Testis (tissue), 3 donors: ENCODE measurements around the gene TMEM203. TPM values are rescaled to one million over a fixed set of nuclear protein-coding genes. Genes with fewer than 3 reads are reported as not detected.
A peak's percentile ranks its signal among the peaks of the same experiment; 100 is the strongest.

Experiments
- DNase-seq: peaks from one replicate; pipeline ENCODE4 v3.0.0-alpha.2; 2019
- H3K27ac ChIP-seq, 2 donors: fragments of 200-600 bp; sonication (generic); one replicate each; pipeline ENCODE4 v1.5.1; 2019
- H3K27me3 ChIP-seq: fragments of 200-600 bp; sonication (generic); one replicate; pipeline ENCODE4 v1.5.1; 2019
- H3K36me3 ChIP-seq: fragments of 200-600 bp; sonication (generic); one replicate; pipeline ENCODE4 v1.5.1; 2017; ENCODE audit warnings: low read depth; ENCODE audit errors: missing control alignments
- H3K4me1 ChIP-seq: fragments of 200-600 bp; sonication (generic); one replicate; pipeline ENCODE4 v1.5.1; 2019
- H3K4me3 ChIP-seq, 2 donors: fragments of 200-600 bp; sonication (generic); one replicate each; pipeline ENCODE4 v1.5.1; 2017 to 2019
- H3K9me3 ChIP-seq: fragments of 200-600 bp; sonication (generic); one replicate; pipeline ENCODE4 v1.5.1; 2017
- POLR2A ChIP-seq: fragments of 450-650 bp; IDR thresholded peaks from one replicate; pipeline ENCODE4 v1.6.1; 2017; ENCODE audit warnings: antibody characterized with exemption, mild to moderate bottlenecking, moderate library complexity
- WGBS, 2 donors: methylation state at CpG; one replicate each; pipeline ENCODE4 v1.1.5; 2018; 5-methylcytosine and 5-hydroxymethylcytosine counted together
- intact Hi-C: fragments of 100-400 bp; cut with DNase I; formaldehyde crosslinking; loops from one replicate; pipeline ENCODE4 v1.15.1; 2023; ENCODE audit warnings: low total_unique reads
- polyA plus RNA-seq: library from polyadenylated mRNA; stranded (reverse); fragments of 350-450 nt; fragmentation: Illumina TruSeq; extraction: RNeasy Lipid Tissue Mini Kit (QIAGEN cat#74804); gene quantifications from one replicate; pipeline ENCODE4 v1.2.3, GENCODE V29; 2014; ENCODE audit warnings: low read depth, low replicate concordance; ENCODE audit not compliant: insufficient read depth
- total RNA-seq, 2 donors: library from RNA; depleted of rRNA; stranded (reverse); fragments of >200 nt; gene quantifications; one replicate each; pipeline ENCODE4 v1.2.3, GENCODE V29; 2016
- TF ChIP-seq, protein P1 (sequence below), 3 experiments: fragments of 450-650 bp in 2 of 3; fragments of 200-600 bp in 1 of 3; sonication (generic) in 1 of 3; IDR thresholded peaks; one replicate each; pipeline ENCODE4 v1.5.1; 2016 to 2019; ENCODE audit warnings: antibody characterized with exemption in 3 of 3, mild to moderate bottlenecking in 2 of 3, moderate library complexity in 1 of 3

The TMEM203 gene
- total and polyA plus RNA-seq, 3 donors from 2014 or later = 36.3 to 51.2 (median 48.0) TPM

DNA sequence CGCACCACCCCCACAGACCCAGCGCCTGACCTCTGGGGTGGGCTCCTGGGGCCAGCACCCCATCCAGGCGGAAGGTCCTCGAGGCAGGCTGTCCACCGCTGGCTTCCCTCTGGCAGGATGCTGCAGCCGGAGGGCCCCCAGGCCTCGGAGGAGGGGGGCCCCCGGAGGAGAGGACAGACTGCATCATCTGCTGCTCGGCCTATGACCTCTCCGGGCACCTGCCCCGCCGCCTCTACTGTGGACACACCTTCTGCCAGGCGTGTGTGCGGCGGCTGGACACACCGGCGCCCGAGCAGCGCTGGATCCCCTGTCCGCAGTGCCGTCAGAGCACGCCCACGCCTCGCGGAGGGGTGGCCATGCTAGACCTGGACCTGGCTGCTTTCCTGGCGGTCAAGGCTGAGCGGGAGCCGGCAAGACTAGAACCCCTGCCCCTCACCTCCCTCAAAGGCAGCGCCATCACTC is 23.1 kb upstream of the TMEM203 start:
- Histone ChIP-seq H3K9me3 (no peaks in the 10 kb centered on the region), H3K27ac (no peak overlapping the region), H3K36me3 (no peaks in the 10 kb centered on the region), H3K27me3 (no peaks in the 10 kb centered on the region), H3K4me3 (no peak overlapping the region), H3K4me1 (peaks cover 15% of the 10 kb centered on the region)
- TF ChIP-seq POLR2A = no peak
- TF ChIP-seq, protein P1, sequence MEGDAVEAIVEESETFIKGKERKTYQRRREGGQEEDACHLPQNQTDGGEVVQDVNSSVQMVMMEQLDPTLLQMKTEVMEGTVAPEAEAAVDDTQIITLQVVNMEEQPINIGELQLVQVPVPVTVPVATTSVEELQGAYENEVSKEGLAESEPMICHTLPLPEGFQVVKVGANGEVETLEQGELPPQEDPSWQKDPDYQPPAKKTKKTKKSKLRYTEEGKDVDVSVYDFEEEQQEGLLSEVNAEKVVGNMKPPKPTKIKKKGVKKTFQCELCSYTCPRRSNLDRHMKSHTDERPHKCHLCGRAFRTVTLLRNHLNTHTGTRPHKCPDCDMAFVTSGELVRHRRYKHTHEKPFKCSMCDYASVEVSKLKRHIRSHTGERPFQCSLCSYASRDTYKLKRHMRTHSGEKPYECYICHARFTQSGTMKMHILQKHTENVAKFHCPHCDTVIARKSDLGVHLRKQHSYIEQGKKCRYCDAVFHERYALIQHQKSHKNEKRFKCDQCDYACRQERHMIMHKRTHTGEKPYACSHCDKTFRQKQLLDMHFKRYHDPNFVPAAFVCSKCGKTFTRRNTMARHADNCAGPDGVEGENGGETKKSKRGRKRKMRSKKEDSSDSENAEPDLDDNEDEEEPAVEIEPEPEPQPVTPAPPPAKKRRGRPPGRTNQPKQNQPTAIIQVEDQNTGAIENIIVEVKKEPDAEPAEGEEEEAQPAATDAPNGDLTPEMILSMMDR (IDR thresholded peaks at IDR 0.05) = no peak
- intact Hi-C loops = loop anchor here (10.0 kb wide), 1 partner anchor 114 kb away; the partner anchor contains the start of gene DPP7
- 53 to 71% methylated on average over 4 to 26 of the region's 29 CpGs for WGBS, 2 donors
- no peak for DNase-seq

DNA sequence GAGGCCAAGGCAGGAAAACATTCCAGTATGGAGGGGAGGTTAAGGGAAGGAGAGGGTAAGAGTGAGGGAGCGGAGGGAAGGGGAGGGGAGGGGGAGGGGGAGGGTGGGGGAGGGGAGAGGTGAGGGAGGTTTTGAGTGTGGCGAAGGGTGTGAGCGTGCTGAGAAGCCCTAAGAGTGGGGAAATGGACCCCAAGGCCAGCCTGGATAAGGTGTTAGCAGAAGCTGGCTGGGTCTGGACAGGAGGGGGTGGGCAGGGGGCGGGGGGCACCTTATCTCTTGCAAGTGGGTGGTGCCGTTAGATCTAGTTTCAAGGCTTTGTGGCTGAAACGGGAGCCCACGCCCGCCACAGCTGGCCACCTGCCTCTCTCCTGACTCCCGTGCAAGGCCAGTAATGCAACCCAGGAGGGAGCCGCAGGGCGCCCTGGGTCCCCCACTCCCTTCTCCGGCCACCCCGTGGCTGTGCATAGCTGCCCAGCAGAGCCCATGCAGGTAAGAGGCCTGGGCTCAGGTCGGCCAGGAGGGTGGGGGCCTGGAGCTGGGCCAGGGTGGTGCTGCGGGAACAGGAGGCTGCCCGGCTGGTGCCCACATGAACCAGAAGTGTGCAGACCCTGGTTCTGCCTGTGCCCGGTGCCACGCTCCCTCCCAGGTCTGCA is 22.5 kb upstream of the TMEM203 start:
- Histone ChIP-seq H3K36me3 (no peaks in the 10 kb centered on the region), H3K27ac (no peak overlapping the region), H3K9me3 (no peaks in the 10 kb centered on the region), H3K4me3 (no peak overlapping the region), H3K27me3 (no peaks in the 10 kb centered on the region), H3K4me1 (peaks cover 17% of the 10 kb centered on the region)
- no peak for DNase-seq
- 29 to 35% methylated on average over 8 to 17 of the region's 18 CpGs for WGBS, 2 donors
- no peak for TF ChIP-seq POLR2A
- TF ChIP-seq, protein P1 (IDR thresholded peaks at IDR 0.05) = no peak
- intact Hi-C loops = loop anchor here (10.0 kb wide), 1 partner anchor 113 kb away; the partner anchor contains the start of gene DPP7

DNA sequence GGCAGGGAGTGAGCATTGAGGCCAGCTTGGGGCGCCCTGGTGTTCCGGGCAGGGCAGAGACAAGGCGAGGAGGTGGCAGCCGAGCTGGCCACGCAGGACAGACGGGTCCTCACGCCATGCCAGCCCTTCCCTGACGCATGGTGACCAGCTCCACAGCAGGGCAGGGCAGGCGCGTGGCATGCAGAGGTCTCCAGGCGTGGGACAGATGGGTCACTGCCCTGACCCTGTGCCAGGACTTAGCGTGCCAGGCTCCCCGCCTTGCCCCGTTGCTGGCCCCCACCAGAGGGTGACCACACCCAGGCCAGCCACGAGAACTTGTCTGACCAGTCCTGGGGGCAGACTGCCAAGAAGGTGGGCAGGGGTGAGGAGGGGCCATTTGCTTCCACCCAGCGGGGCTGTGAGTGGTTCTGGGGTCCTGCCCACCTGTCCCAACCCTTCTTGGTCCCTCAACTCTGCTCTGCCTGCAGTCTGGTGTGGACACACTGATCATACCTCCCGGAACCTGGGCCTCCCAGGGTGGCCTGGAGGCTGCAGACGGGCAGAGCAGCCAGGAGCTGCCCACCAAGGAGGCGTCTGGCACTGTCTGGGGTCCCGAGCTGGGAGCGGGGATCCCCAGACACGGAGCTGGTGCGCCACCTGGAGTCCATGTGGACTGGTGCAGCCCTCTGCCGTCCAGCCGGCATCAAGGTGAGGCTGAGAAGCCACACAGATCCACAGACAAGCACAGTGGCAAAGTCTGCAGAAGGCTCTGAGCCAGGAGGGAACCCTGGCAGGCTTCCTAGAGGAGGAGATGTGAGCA is 21.8 kb upstream of the TMEM203 start, which contains the start of gene RNF224:
Gene RNF224 (plus strand): TSS at position 449 of the 799 bp plus-strand sequence. CDS start 834 bp downstream, outside the sequence.
- intact Hi-C loops = loop anchor here (10.0 kb wide), 1 partner anchor 112 kb away; the partner anchor contains the start of gene DPP7
- 34 to 40% methylated on average over 2 to 22 of the region's 25 CpGs for WGBS, 2 donors
- H3K36me3 ChIP-seq = no peaks in the 10 kb centered on the region
- H3K9me3 ChIP-seq = no peaks in the 10 kb centered on the region
- no peak within 1 kb of the TSS for H3K27ac ChIP-seq
- H3K27me3 ChIP-seq = no peaks in the 10 kb centered on the region
- TF ChIP-seq, protein P1 (IDR thresholded peaks at IDR 0.05) = peak; percentile 80 to 88 (median 80)
- TF ChIP-seq POLR2A = no peak
- peaks cover 24% of the 10 kb centered on the region for H3K4me1 ChIP-seq
- DNase-seq = peak; percentile 79
- no peak within 1 kb of the TSS for H3K4me3 ChIP-seq

DNA sequence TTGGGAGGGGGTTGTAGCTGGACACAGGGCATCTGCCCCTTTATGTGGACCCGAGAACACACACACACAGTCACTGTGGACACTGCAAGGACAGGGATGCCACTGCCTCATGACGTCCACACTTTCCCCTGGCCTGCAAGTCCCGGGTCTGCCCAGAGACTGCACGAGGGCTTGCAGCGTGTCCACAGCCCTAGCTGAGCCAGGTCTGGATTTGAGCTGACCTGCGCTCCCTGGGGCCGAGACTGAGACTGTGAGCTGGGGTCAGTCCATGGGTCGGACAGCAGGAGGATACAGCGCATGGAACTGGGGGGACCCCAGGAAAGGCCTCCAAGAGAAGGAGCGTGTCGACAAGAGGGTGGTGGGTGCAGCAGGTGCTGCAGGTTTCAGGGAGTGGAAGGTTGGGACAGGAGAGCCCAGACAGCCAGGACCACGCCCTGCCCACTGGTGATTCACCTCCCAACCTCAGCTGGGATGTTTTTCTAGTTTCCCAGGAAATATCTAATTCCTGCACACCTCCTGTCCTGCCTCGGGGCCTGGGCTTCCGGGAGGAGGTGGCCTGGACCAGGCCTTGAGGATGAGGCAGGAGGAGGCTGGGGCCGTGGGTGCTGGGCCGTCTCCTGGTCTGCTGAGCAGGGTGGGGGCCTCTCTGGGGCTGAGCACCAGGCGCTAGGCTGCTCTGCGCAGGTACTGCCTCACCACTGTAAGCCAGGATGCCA is 21.0 kb upstream of the TMEM203 start:
- Histone ChIP-seq H3K27ac (no peak overlapping the region), H3K4me1 (peaks cover 26% of the 10 kb centered on the region), H3K4me3 (no peak overlapping the region), H3K27me3 (no peaks in the 10 kb centered on the region), H3K36me3 (no peaks in the 10 kb centered on the region), H3K9me3 (no peaks in the 10 kb centered on the region)
- TF ChIP-seq, protein P1 (IDR thresholded peaks at IDR 0.05) = no peak
- TF ChIP-seq POLR2A = no peak
- intact Hi-C loops = loop anchor here (10.0 kb wide), 1 partner anchor 112 kb away; the partner anchor contains the start of gene DPP7
- DNase-seq = no peak
- WGBS, 2 donors = 73 to 77% methylated on average over 10 to 18 of the region's 18 CpGs
